ENCODE measurements around the gene VWCE.

The VWCE gene

DNA sequence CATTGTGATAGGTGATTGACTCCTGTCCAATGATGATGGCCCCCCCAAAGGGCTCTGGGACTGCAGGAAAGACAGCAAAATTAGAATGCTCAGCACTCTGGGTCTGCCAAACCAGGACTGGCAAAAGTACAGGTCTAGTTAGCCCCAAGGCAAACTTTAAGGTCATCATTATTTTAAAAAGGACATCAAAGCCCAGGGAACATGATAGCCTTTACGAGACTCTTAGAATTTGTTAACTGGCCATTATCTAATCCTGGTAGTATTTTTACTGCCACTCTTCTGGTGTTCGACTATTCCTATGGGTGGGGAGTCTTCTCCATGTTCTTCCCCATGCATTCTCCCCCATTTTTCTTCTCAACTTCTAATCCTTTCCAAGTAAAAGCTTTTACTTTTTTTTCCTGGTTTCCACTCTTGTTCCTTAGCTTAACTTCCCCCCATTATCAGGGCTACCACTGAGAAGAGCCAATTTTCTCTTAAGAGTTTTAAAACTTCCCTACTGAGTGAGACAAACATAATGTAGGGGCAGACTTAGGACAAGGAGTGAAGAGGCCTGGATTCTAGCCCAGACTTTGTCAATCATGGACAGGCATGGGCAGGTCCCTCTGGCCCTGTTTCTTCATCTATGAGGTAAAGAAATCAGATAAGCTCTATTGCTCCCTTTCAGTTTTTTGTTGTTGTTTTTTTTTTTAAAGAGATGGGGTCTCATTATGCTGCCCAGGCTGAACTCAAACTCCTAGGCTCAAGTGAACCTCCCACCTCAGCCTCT, 30.7 kb upstream of the VWCE start:
- DNase-seq = no peak

- no peak for DNase-seq
Measured at GRCh38 chr11:61315260-61315659, 20.1 kb upstream of the VWCE start.

GRCh38 chr11:61310749-61311148, 15.6 kb upstream of the VWCE start:
- DNase-seq = no peak

DNA sequence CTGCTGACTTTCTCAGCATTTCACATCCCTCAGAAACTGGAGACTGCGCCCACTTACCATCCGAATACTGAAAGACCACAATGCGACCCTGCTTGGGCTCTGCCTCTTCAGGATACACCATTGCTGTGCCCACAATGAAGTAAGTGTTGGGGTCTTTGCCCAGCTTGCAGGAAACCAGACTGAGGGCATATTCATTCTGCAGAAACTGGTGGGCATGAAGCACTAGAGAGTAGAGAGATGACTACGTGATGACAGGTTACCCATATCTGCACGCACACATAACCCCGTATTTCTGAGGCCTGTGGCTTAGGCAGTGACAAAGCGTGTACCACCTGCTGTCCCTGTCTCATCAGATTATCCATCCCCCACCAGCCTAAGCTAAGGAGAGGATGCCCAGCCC, 14.6 kb upstream of the VWCE start:
- no peak for DNase-seq

- no peak for DNase-seq
Measured at GRCh38 chr11:61309141-61309540, 14.0 kb upstream of the VWCE start.

DNA sequence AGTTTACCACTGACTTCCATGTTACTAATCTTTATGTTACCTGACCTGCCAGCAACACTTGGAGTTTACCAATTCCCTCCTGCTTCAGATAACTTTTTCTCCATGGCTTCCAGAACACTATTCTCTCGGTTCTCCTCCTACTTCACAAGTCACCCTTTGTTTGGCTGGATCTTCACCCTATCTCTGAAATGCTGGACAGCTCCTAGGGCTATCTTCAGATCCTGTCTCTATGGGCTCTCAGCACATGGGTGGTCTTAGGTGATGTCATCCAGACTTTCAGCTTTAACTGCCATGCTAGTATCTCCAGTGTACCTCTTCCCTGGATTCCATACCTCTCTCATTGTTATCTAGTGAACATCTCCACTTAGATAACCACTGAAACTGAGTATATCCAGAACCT, 12.2 kb upstream of the VWCE start:
- DNase-seq = no peak

- DNase-seq = no peak
Measured at GRCh38 chr11:61306221-61306620, 11.1 kb upstream of the VWCE start.

GRCh38 chr11:61305417-61305816, 10.3 kb upstream of the VWCE start:
- DNase-seq = no peak

GRCh38 chr11:61303725-61304124, 8.6 kb upstream of the VWCE start:
- no peak for DNase-seq

DNA sequence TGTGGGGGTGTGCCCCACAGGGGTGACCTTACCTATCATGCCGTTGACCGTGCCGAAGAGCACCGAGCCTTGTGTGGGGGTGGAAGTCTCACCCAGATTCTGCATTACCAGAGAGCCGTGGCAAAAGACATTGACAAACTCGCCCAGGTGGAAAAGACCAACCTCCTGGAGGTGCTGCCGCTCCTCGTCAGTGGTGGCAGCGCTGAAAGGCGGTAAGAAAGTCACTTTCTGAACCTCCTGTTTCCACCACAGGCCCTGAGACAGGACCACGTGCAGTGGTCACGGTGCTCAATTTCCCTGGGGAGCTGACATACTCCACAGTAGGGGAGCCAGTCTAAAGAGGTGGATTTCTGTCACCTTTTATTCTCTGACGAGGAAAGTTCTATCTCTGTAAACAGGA, 7.4 kb upstream of the VWCE start:
- DNase-seq = no peak

- no peak for DNase-seq
Measured at GRCh38 chr11:61298663-61299244, 3.6 kb upstream of the VWCE start.

- DNase-seq = no peak
Measured at GRCh38 chr11:61297746-61298145, 2.6 kb upstream of the VWCE start.

- no peak for DNase-seq
Measured at GRCh38 chr11:61297341-61297740, 2.2 kb upstream of the VWCE start.

DNA sequence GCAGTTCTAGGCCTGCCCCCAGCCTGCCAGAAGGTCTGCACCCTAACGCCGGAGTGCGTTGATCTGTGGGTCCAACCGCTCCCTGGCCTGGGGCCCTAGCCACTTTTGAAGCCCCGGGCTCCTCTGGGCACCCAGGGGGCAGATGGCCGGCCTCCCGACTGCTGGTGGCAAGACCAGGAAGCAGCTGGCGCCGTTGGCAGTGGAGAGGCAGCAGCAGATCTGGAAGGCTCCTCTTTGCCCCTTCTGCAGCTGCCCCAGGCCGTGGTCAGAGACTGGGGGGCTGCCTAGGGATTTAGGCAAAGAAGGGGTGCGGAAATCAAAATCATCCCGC, 445 bp upstream of the VWCE start:
- DNase-seq = no peak

DNA sequence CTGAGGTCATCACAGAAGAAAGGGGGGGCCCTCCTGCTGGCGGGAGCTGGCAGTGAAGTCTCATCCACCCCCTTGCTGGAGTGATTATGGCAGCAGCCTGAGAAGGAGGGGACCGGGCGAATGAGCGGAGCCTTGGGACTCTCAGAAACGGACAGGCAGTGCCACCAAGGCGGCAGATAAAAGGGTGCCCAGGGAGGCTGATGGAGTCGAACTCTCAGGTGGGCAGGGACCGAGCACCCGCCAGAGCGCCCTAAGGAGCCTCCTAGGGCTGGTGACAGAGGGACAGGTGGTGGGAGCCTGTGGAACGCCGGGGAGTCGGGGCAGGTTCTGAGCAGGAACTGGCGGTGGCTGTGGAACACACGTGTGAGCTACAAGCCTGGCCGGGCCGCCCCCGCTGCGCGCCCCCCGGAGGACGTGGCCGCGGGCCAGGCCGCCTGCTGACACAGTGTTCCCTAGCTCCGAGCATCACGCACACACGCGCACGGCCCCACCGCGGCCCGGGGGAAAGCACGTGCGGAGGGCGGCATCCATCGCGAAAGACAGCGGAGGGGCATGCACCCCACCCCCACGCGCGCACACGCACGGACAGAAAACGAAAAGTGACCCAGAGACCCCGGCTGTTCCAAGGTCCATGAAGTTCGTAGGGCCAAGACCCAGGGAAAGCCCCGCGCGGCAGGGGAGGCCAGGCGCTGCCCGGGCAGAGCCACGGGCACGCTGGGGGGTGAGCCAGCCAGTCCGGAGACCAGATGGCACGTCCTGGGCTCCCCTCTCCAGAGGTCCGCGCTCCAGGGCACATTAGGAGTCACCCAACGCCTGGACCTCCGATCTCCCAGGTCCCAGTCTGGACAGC, 1.0 kb downstream of the VWCE start:
- peak; percentile 62 for DNase-seq

DNA sequence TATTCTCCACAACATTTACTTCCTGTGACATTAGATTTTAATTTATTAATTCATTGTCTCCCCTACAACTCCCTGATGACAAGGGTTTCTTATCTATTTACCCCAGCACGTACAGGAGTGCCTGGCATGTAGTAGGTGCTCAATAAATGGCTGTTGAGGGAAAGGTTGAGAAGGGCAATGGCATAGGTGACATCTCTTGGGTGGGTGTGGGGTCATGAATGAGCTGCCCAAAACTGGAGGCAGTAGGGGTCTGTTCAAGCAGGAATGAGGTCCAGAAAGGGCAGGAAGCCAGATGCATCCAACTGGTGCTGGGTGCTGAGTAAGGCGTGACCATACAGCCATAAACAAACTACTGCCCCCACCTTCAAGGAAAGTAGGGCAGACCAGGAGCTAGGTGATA, 2.8 kb downstream of the VWCE start:
- no peak for DNase-seq

DNA sequence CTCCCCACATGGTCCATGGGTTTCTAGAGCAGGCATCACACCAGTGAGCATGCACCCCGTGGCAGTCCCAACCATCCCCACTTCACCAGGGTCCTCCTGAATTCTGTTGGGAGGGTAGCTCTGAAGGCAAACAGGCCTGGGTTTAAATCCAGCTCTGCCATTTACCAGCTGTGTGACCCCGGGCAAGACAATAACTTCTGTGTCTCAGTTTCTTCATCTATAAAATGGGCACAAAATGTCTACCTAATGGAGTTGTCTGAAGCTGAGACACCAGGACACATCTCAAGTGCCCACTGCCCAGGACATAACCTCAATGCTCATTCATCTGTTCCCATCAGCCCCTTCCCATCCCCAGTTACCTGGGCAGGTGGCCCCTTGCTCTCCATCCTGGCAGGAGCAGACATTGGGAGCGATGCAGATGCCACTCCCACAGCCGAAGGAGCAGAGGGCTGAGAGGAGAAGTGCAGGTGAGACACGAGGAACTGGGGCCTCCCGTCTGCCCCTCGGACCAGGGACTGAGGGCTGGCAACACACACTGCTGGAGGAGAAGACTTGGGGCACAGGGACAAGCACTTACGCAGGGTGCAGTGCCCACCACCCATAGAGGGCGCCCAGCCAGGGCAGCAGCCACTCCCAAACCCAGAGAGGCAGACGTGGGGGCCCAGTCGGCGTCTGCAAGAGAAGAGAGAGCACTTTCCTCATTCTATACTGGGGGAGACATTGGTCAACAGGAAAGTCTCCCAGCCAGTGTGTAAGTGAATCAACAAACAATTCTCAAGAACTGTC, 4.0 kb downstream of the VWCE start:
- no peak for DNase-seq

- DNase-seq = no peak
Measured at GRCh38 chr11:61287338-61287977, 7.7 kb downstream of the VWCE start.

DNA sequence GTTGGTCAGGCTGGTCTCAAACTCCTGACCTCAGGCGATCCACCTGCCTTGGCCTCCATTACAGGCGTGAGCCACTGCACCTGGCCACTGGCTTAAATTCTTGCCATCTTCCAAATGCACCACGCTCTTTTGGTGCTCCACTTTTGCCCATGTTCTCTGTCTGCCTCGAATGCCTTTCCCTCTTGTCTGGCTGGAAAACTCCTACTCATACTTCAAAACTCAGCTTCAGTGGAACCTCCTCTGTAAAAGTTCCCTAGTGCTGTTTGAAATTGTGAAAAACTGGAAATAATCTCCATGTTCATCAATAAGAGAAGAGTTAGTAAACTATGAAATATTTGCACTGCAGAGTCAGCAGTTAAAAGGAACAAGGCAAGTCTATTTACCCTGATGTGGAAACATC, 11.5 kb downstream of the VWCE start:
- no peak for DNase-seq

- DNase-seq = no peak
Measured at GRCh38 chr11:61281581-61282250, 13.4 kb downstream of the VWCE start.

- no peak for DNase-seq
Measured at GRCh38 chr11:61280883-61281580, 14.1 kb downstream of the VWCE start.
